ENCODE measurements around the gene FBLN1.

DNA sequence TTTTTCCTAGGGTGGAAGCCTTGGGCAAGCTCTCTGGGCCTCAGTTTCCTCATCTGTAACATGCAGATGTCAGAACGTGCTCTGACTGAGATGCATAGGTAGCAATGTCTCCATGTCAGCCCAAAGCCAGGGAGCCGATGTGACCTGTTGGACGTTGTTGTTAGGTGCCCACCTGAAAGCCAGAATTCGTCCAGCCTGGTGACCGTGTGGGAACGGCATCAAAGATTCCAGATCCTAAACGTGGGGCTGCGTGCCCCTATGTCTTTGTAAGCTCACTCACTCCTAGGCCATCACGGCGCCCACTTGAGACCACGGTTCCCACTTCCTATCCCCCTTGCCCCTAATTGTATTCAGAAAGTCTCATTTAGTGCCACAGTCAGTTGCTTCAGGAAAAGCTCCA, 48.2 kb downstream of the FBLN1 start:
- TF ChIP-seq GATA3 (IDR thresholded peaks at IDR 0.05; ENCODE audit: low read depth, low read length) (no peak), GATA2 (IDR thresholded peaks at IDR 0.05; ENCODE audit: low read depth, low read length) (no peak)

All from SH-SY5Y (cell line).